ENCODE measurements around the gene PSD2.

The PSD2 gene

DNA sequence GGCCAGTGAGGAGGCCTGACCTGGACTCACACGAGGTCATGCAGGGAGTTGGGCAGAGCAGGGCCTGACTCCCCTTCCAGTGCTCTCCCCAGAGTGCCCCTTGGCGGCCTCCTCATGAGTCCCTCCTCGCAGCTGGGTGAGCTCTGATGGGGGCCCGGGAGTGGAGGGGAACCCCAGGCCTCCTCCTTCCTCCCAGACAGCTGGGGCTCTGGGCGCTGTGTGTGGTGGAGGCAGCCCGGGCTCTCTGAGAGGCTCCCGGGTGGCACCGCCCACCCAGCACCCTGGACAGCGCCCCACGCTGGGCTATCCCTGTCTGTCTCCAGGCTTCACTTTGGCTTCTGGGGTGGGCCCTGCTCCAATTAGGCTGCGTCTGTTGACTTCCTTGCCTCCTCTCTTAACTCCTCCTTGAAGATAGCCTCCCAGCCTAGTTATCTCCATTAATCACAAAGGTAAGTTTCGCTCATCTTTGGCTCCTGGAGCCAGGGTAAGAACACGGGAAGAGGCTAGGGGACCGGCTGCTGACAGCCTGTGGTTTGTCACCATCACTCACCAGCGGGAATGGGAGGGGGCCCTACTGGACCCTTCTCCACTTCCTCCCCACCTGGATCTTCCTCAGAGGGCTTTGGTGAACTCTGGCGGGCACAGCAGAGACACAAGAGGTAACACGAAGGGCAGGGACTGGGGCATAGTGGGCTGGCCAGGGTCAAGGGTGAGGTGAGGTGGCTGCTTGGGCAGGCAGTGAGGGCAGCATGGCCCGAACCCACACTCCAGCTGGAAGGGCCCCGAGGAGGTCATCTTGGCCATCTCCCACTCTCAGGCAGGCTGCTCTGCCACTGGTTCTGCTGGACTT lies 13.1 kb downstream of the PSD2 start:
- H3K4me3 ChIP-seq (ENCODE audit: low read depth, low read length): no peak overlapping the region
- TF ChIP-seq CTCF (IDR thresholded peaks at IDR 0.05; ENCODE audit: borderline replicate concordance, insufficient read depth, low read depth, low read length): no peak

GRCh38 chr5:139809331-139809810 lies 13.8 kb downstream of the PSD2 start:
- no peak for TF ChIP-seq CTCF (IDR thresholded peaks at IDR 0.05; ENCODE audit: borderline replicate concordance, insufficient read depth, low read depth, low read length)
- no peak overlapping the region for H3K4me3 ChIP-seq (ENCODE audit: low read depth, low read length)

GRCh38 chr5:139810341-139811273 lies 15.0 kb downstream of the PSD2 start:
- H3K4me3 ChIP-seq (ENCODE audit: low read depth, low read length): no peak overlapping the region
- TF ChIP-seq CTCF (IDR thresholded peaks at IDR 0.05; ENCODE audit: borderline replicate concordance, insufficient read depth, low read depth, low read length): no peak

DNA sequence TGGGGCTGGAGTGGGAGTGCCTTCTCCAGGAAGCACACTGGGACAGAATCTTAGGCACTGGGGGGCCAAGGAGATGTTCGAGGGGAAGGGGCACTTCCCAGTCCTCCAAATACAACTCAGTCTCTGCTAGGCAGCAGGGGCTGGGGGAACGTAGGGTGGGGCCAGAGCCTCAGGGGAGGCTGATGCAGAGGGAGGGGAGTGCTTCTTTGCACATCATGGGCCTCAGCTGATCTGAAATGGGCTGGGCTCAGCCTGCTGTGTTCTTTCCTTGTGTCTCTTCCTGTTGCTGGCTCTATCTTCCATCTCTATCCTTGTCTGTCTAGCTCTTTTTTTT lies 15.6 kb downstream of the PSD2 start:
- no peak for TF ChIP-seq CTCF (IDR thresholded peaks at IDR 0.05; ENCODE audit: borderline replicate concordance, insufficient read depth, low read depth, low read length)
- H3K4me3 ChIP-seq (ENCODE audit: low read depth, low read length): no peak overlapping the region

GRCh38 chr5:139812323-139812722 lies 16.7 kb downstream of the PSD2 start:
- TF ChIP-seq CTCF (IDR thresholded peaks at IDR 0.05; ENCODE audit: borderline replicate concordance, insufficient read depth, low read depth, low read length): no peak
- H3K4me3 ChIP-seq (ENCODE audit: low read depth, low read length): no peak overlapping the region

GRCh38 chr5:139812836-139813805 lies 17.5 kb downstream of the PSD2 start:
- no peak for TF ChIP-seq CTCF (IDR thresholded peaks at IDR 0.05; ENCODE audit: borderline replicate concordance, insufficient read depth, low read depth, low read length)
- H3K4me3 ChIP-seq (ENCODE audit: low read depth, low read length): no peak overlapping the region
